OCI-LY3 (cell line): Measurements from ENCODE around the gene KCMF1.

Experiments
- EZH2phosphoT487 ChIP-seq: fragments of 200-600 bp; shearing (Covaris generic); IDR thresholded peaks from 2 replicates; pipeline ENCODE4 v1.6.1; 2018; ENCODE audit warnings: antibody characterized with exemption, mixed run types, low read depth
- TF ChIP-seq, protein P1 (sequence below): fragments of 200-600, 300-600 bp; sonication (generic); IDR thresholded peaks from 2 replicates; pipeline ENCODE4 v1.5.1; 2014; ENCODE audit warnings: antibody characterized with exemption, low read length, low read depth

DNA sequence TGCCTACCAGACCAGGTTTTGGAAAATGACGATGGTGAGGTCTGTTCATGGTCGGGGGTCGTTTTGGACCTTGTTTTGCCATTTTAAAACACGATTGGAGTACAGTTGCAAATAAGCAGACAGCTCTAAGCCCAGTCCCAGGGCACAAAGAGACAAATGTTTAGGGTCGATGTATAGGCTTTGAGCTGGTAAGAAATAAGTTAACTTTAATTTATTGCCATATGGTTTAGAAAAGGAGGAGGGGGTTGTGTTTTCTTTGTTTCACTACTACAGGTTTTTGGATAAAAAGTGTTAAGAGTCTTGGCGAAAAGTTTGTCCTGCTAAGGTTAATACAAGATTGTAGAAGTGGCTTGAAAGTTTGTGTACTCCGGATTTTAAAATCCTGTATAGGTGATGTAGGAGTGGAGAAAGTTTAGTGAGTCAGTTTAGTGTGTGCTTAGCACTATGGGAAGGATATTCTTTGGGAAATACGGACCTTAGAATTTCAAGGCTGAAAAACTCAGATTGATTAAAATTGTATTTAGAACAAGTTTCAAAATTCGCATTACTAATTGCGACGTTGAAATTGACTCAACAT, 1.3 kb downstream of the KCMF1 start:
- TF ChIP-seq, protein P1, sequence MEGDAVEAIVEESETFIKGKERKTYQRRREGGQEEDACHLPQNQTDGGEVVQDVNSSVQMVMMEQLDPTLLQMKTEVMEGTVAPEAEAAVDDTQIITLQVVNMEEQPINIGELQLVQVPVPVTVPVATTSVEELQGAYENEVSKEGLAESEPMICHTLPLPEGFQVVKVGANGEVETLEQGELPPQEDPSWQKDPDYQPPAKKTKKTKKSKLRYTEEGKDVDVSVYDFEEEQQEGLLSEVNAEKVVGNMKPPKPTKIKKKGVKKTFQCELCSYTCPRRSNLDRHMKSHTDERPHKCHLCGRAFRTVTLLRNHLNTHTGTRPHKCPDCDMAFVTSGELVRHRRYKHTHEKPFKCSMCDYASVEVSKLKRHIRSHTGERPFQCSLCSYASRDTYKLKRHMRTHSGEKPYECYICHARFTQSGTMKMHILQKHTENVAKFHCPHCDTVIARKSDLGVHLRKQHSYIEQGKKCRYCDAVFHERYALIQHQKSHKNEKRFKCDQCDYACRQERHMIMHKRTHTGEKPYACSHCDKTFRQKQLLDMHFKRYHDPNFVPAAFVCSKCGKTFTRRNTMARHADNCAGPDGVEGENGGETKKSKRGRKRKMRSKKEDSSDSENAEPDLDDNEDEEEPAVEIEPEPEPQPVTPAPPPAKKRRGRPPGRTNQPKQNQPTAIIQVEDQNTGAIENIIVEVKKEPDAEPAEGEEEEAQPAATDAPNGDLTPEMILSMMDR: no peak
- no peak for TF ChIP-seq EZH2phosphoT487
